Lower lobe of right lung (tissue), 2 donors: ENCODE measurements around the gene SLC6A6. TPM values are rescaled to one million over a fixed set of nuclear protein-coding genes. Genes with fewer than 3 reads are reported as not detected.

Source experiments
- ATAC-seq, 2 donors: fragments of 200-7000 bp; cut with Tn5 transposase; one replicate each; pipeline ENCODE4 v1.9.1; 2020 to 2022; ENCODE audit warnings: mild to moderate bottlenecking in 2 of 2, moderate library complexity in 2 of 2
- DNase-seq: peaks from one replicate; pipeline ENCODE4 v3.0.0-alpha.2; 2020
- H3K27ac ChIP-seq: fragments of 200-600 bp; one replicate; pipeline ENCODE4 v1.8.0; 2022
- H3K27me3 ChIP-seq: fragments of 200-600 bp; one replicate; pipeline ENCODE4 v1.8.0; 2022; ENCODE audit warnings: low read depth
- H3K36me3 ChIP-seq: fragments of 200-600 bp; one replicate; pipeline ENCODE4 v1.8.0; 2022; ENCODE audit warnings: mild to moderate bottlenecking
- H3K4me1 ChIP-seq: fragments of 200-600 bp; one replicate; pipeline ENCODE4 v1.8.0; 2022
- H3K4me3 ChIP-seq: fragments of 200-600 bp; one replicate; pipeline ENCODE4 v1.8.0; 2022; ENCODE audit warnings: mild to moderate bottlenecking
- H3K9me3 ChIP-seq: fragments of 200-600 bp; one replicate; pipeline ENCODE4 v1.8.0; 2022
- intact Hi-C: fragments of 100-400 bp; cut with DNase I; formaldehyde crosslinking; loops from one replicate; pipeline ENCODE4 v1.11.0; 2022
- total RNA-seq: library from RNA; stranded (reverse); fragmentation: NEBNext Ultra II Directional; extraction: Animal tissue kit (Norgen Biotek cat#: 25700); gene quantifications from one replicate; pipeline ENCODE4 v1.2.1, GENCODE V29; 2021
- TF ChIP-seq, protein P1 (sequence below): fragments of 200-600 bp; IDR thresholded peaks from one replicate; pipeline ENCODE4 v1.8.0; 2022; ENCODE audit warnings: antibody characterized with exemption, mild to moderate bottlenecking
- donor health status: DM: no; HTN: yes; CAD: no; lungs with severe emphysema.

Gene SLC6A6
- total RNA-seq, 1 donor from 2014 or later: 84.0 TPM

- Histone ChIP-seq H3K27ac (no peak overlapping the region), H3K27me3 (no peaks in the 10 kb centered on the region), H3K36me3 (peaks cover 84% of the 10 kb centered on the region), H3K9me3 (no peaks in the 10 kb centered on the region), H3K4me1 (peaks cover 19% of the 10 kb centered on the region), H3K4me3 (no peak overlapping the region)
- TF ChIP-seq, protein P1, sequence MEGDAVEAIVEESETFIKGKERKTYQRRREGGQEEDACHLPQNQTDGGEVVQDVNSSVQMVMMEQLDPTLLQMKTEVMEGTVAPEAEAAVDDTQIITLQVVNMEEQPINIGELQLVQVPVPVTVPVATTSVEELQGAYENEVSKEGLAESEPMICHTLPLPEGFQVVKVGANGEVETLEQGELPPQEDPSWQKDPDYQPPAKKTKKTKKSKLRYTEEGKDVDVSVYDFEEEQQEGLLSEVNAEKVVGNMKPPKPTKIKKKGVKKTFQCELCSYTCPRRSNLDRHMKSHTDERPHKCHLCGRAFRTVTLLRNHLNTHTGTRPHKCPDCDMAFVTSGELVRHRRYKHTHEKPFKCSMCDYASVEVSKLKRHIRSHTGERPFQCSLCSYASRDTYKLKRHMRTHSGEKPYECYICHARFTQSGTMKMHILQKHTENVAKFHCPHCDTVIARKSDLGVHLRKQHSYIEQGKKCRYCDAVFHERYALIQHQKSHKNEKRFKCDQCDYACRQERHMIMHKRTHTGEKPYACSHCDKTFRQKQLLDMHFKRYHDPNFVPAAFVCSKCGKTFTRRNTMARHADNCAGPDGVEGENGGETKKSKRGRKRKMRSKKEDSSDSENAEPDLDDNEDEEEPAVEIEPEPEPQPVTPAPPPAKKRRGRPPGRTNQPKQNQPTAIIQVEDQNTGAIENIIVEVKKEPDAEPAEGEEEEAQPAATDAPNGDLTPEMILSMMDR: no peak
- DNase-seq (peak; percentile 14), ATAC-seq (no peak)
- intact Hi-C loops: no loop called here
Measured at GRCh38 chr3:14485981-14486380, 83.6 kb downstream of the SLC6A6 start.

GRCh38 chr3:14486460-14486859 lies 84.1 kb downstream of the SLC6A6 start:
- TF ChIP-seq, protein P1: no peak
- Histone ChIP-seq H3K4me1 (peaks cover 19% of the 10 kb centered on the region), H3K27ac (no peak overlapping the region), H3K36me3 (peaks cover 79% of the 10 kb centered on the region), H3K4me3 (no peak overlapping the region), H3K9me3 (no peaks in the 10 kb centered on the region), H3K27me3 (no peaks in the 10 kb centered on the region)
- intact Hi-C loops: no loop called here
- DNase-seq (peak; percentile 8), ATAC-seq (no peak)

DNA sequence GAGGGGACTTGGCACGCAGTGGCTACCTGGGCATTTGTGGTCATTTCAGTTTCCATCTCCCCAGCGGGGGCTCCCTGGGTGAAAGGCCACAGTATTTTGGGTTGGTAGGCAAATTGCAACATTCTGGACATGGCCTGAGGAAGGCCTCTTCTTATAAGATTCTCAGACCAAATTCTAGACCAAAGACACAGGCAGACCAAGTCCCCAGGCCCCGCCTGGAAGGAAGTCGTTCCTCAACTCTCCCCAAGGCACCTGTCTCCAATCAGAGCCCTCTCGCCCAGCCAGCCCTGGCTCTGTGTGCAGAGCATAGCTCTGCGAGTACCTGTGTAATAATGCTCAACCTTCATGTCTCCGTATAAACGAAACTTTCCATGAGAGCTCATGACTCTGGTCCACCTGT lies 84.7 kb downstream of the SLC6A6 start:
- H3K9me3 ChIP-seq: no peaks in the 10 kb centered on the region
- H3K36me3 ChIP-seq: peaks cover 73% of the 10 kb centered on the region
- H3K4me3 ChIP-seq: no peak overlapping the region
- TF ChIP-seq, protein P1: no peak
- H3K27ac ChIP-seq: no peak overlapping the region
- DNase-seq (peak; percentile 24), ATAC-seq (no peak)
- H3K27me3 ChIP-seq: no peaks in the 10 kb centered on the region
- intact Hi-C loops: no loop called here
- H3K4me1 ChIP-seq: peaks cover 14% of the 10 kb centered on the region

- no peak overlapping the region for H3K27ac ChIP-seq
- no peak for ATAC-seq
- DNase-seq: no peak
- intact Hi-C loops: no loop called here
- no peak overlapping the region for H3K4me3 ChIP-seq
- H3K36me3 ChIP-seq: peaks cover 65% of the 10 kb centered on the region
- TF ChIP-seq, protein P1: no peak
- H3K4me1 ChIP-seq: peaks cover 8% of the 10 kb centered on the region
- H3K9me3 ChIP-seq: no peaks in the 10 kb centered on the region
- H3K27me3 ChIP-seq: no peaks in the 10 kb centered on the region
Measured at GRCh38 chr3:14487821-14488220, 85.4 kb downstream of the SLC6A6 start.

GRCh38 chr3:14488286-14489041 lies 86.1 kb downstream of the SLC6A6 start:
- intact Hi-C loops: no loop called here
- no peak overlapping the region for H3K27ac ChIP-seq
- H3K4me3 ChIP-seq: no peak overlapping the region
- ATAC-seq: no peak
- H3K27me3 ChIP-seq: no peaks in the 10 kb centered on the region
- peak; percentile 32 for DNase-seq
- peaks cover 59% of the 10 kb centered on the region for H3K36me3 ChIP-seq
- TF ChIP-seq, protein P1: no peak
- peaks cover 8% of the 10 kb centered on the region for H3K4me1 ChIP-seq
- H3K9me3 ChIP-seq: no peaks in the 10 kb centered on the region
